Lung (tissue), 12 donors: ENCODE results near the gene SPSB3. TPM values are rescaled to one million over a fixed set of nuclear protein-coding genes. Genes with fewer than 3 reads are reported as not detected.

Source experiments
- ATAC-seq: fragments of 200-7000 bp; cut with Tn5 transposase; one replicate; pipeline ENCODE4 v1.9.1; 2020; ENCODE audit warnings: moderate number of reproducible peaks; ENCODE audit not compliant: insufficient read depth, low FRiP score
- DNase-seq, 3 donors: peaks; one replicate each; pipeline ENCODE4 v3.0.0-alpha.2; 2013 to 2017
- H3K27ac ChIP-seq, 2 donors: one replicate each; pipeline ENCODE4 v1.5.1; 2013; ENCODE audit warnings: mild to moderate bottlenecking in 2 of 2, moderate library complexity in 2 of 2, control low read depth in 1 of 2, inconsistent platforms in 1 of 2, low read depth in 1 of 2, low read length in 1 of 2
- H3K27me3 ChIP-seq, 3 donors: one replicate each; pipeline ENCODE4 v1.5.1; 2013; ENCODE audit warnings: low read length in 2 of 3; ENCODE audit not compliant: control insufficient read depth in 3 of 3, insufficient read depth in 3 of 3
- H3K36me3 ChIP-seq, 4 donors: one replicate each; pipeline ENCODE4 v1.5.1; 2013; ENCODE audit warnings: low read length in 4 of 4, mild to moderate bottlenecking in 1 of 4, moderate library complexity in 1 of 4; ENCODE audit not compliant: control insufficient read depth in 4 of 4, insufficient read depth in 4 of 4
- H3K4me1 ChIP-seq, 5 donors: one replicate each; pipeline ENCODE4 v1.5.1; 2013; ENCODE audit warnings: low read length in 5 of 5, mild to moderate bottlenecking in 2 of 5, moderate library complexity in 1 of 5; ENCODE audit not compliant: control insufficient read depth in 5 of 5, insufficient read depth in 5 of 5
- H3K4me3 ChIP-seq: one replicate; pipeline ENCODE4 v1.5.1; 2013; ENCODE audit warnings: mild to moderate bottlenecking, control low read depth, moderate library complexity
- H3K9ac ChIP-seq, 2 donors: one replicate each; pipeline ENCODE4 v1.5.1; 2013; ENCODE audit warnings: low read length in 2 of 2, control low read depth in 1 of 2; ENCODE audit not compliant: insufficient read depth in 1 of 2
- H3K9me3 ChIP-seq, 4 donors: one replicate each; pipeline ENCODE4 v1.5.1; 2013; ENCODE audit warnings: low read length in 3 of 4, mild to moderate bottlenecking in 1 of 4, moderate library complexity in 1 of 4; ENCODE audit not compliant: control insufficient read depth in 4 of 4, insufficient read depth in 3 of 4
- WGBS, 2 donors: extraction: QIAGEN DNeasy Blood & Tissue Kit; methylation state at CpG; one replicate each; pipeline ENCODE4 v1.1.7; 2013; 5-methylcytosine and 5-hydroxymethylcytosine counted together
- polyA plus RNA-seq, 2 donors: library from polyadenylated mRNA; stranded (reverse); fragments of 200-250 nt; gene quantifications; one replicate each; pipeline ENCODE4 v1.2.1, GENCODE V29; 2013
- total RNA-seq, 2 donors: library from RNA; depleted of rRNA in 1 of 2; stranded (reverse); fragments of >200 nt in 1 of 2; gene quantifications; one replicate each; pipeline ENCODE4 v1.2.1, GENCODE V29; 2014 to 2021
- TF ChIP-seq, protein P1 (sequence below): IDR thresholded peaks from 2 replicates; pipeline ENCODE4 v1.5.1; 2012; ENCODE audit warnings: mild to moderate bottlenecking; ENCODE audit errors: control extremely low read depth, extremely low read depth
- donor health status: control.
- donor health status: control.
- donor health status: Bipolar disorder and iron deficiency.
- donor health status: healthy.
- donor health status: DM: yes; HTN: yes; CAD: no.

Gene SPSB3
- total and polyA plus RNA-seq, 4 donors, result 39.8 to 76.1 (median 50.9) TPM

DNA sequence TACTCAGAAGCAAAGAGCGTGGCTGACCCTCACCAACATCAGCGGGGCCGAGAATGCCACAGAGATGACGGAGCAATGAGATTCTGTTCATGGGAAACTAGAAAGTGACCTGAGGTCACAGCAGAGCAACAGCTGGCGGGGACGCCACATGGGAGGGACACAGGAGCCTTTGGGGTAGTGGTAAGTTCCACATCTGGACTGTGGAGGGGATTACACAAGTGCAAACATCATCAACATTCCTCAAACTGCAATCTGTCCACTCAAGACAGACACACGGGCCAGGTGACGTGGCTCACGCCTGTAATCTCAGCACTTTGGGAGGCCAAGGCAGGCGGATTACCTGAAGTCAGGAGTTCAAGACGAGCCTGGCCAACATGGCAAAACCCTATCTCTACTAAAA lies 33.1 kb upstream of the SPSB3 start:
- Histone ChIP-seq H3K4me1 (peaks cover 0 to 13% (median 0%) of the 10 kb centered on the region in 5 donors), H3K36me3 (peaks cover 0 to 44% (median 5%) of the 10 kb centered on the region in 4 donors), H3K9ac (no peak overlapping the region), H3K9me3 (no peaks in the 10 kb centered on the region), H3K4me3 (no peak overlapping the region), H3K27ac (no peak overlapping the region), H3K27me3 (no peaks in the 10 kb centered on the region)
- 91 to 92% methylated on average over 11 of the region's 11 CpGs for WGBS, 2 donors
- no peak for DNase-seq
- TF ChIP-seq, protein P1, sequence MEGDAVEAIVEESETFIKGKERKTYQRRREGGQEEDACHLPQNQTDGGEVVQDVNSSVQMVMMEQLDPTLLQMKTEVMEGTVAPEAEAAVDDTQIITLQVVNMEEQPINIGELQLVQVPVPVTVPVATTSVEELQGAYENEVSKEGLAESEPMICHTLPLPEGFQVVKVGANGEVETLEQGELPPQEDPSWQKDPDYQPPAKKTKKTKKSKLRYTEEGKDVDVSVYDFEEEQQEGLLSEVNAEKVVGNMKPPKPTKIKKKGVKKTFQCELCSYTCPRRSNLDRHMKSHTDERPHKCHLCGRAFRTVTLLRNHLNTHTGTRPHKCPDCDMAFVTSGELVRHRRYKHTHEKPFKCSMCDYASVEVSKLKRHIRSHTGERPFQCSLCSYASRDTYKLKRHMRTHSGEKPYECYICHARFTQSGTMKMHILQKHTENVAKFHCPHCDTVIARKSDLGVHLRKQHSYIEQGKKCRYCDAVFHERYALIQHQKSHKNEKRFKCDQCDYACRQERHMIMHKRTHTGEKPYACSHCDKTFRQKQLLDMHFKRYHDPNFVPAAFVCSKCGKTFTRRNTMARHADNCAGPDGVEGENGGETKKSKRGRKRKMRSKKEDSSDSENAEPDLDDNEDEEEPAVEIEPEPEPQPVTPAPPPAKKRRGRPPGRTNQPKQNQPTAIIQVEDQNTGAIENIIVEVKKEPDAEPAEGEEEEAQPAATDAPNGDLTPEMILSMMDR, result no peak
- no peak for ATAC-seq

DNA sequence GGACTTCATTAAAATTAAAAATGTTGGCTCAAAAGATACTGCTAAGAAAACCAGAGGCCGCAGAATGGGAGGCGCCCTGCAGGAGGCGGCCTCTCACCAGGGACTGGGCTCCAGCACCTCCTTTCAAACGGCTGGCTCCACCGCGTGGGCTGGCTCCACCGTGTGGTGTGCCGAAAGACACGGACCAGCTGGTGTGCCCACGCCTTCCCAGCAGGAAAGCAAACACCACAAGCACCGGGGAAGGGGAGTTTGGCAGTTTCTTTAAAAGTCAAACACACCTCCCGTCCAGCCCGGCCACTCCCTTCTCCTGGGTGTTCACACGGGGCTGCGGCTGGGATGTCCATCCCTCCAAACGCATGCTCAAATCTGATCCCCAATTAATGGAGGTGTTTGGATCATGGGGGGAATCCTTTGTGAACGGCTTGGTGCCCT lies 30.4 kb upstream of the SPSB3 start:
- WGBS, 2 donors, result 25 to 30% methylated on average over 17 of the region's 17 CpGs
- Histone ChIP-seq H3K4me1 (peaks cover 0 to 13% (median 0%) of the 10 kb centered on the region in 5 donors), H3K27ac (no peak overlapping the region), H3K4me3 (no peak overlapping the region), H3K9ac (no peak overlapping the region), H3K36me3 (peaks cover 2 to 43% (median 5%) of the 10 kb centered on the region in 4 donors), H3K9me3 (no peaks in the 10 kb centered on the region), H3K27me3 (no peaks in the 10 kb centered on the region)
- peak; percentile 91 to 94 (median 92) for DNase-seq
- TF ChIP-seq, protein P1, result peak; percentile 30
- ATAC-seq, result peak; percentile 89

DNA sequence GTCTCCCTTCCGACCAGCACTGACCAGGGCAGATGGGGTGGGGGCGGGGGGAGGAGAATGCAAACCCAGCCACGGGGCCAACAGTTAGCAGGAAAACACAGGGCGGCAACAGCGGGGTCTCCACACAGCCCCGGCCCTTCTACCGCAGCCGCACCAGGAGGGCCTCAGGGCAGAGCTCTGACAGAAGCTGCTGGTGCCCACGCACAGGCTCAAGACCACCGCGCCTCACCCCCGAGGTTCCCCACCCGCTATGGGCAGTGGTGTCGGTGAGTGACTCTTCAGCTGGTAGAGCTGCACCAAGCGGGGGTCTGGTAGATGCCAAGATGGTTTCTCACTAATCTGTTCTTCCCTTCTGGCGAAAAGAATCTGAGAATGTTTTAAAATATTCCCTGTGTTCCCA lies 28.2 kb upstream of the SPSB3 start:
- no peak for DNase-seq
- no peak overlapping the region for H3K27ac ChIP-seq
- H3K4me3 ChIP-seq, result no peak overlapping the region
- H3K27me3 ChIP-seq, result no peaks in the 10 kb centered on the region
- peaks cover 0 to 13% (median 0%) of the 10 kb centered on the region in 5 donors for H3K4me1 ChIP-seq
- no peak for ATAC-seq
- no peaks in the 10 kb centered on the region for H3K9me3 ChIP-seq
- peaks cover 3 to 33% (median 7%) of the 10 kb centered on the region in 4 donors for H3K36me3 ChIP-seq
- TF ChIP-seq, protein P1, result no peak
- H3K9ac ChIP-seq, result no peak overlapping the region
- WGBS, 2 donors, result 94 to 96% methylated on average over 16 of the region's 16 CpGs

DNA sequence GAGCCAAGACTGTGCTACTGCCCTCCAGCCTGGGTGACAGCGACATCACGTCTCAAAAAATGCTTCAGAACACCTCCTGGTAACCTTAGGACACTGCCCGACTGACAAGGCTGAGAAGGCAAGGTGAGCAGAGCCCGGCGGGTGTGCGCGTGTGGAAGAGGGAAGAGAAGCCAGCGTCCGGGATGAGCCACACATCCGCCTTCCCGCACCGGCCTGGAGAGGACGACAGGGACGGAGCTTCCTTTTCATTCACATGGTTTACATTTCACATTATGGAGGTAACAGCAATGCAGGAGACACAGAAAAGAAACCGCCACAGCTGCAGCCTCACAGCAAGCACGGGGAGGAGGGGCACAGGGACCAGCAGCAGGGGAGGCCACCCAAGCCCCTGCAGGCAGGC lies 27.7 kb upstream of the SPSB3 start:
- H3K27me3 ChIP-seq, result no peaks in the 10 kb centered on the region
- H3K4me3 ChIP-seq, result no peak overlapping the region
- 97% methylated on average over 13 to 16 of the region's 16 CpGs for WGBS, 2 donors
- H3K27ac ChIP-seq, result no peak overlapping the region
- H3K9me3 ChIP-seq, result no peaks in the 10 kb centered on the region
- DNase-seq (no peak), ATAC-seq (no peak)
- H3K9ac ChIP-seq, result no peak overlapping the region
- peaks cover 2 to 30% (median 6%) of the 10 kb centered on the region in 4 donors for H3K36me3 ChIP-seq
- TF ChIP-seq, protein P1, result no peak
- H3K4me1 ChIP-seq, result peaks cover 0 to 13% (median 0%) of the 10 kb centered on the region in 5 donors
